PC-3 (cell line): ENCODE results near the gene FOSL1. TPM values are rescaled to one million over a fixed set of nuclear protein-coding genes. Genes with fewer than 3 reads are reported as not detected.

Experiments used
- ATAC-seq: fragments of 200-7000 bp; cut with Tn5 transposase; 2 replicates; pipeline ENCODE4 v1.9.1; 2020; ENCODE audit warnings: mild to moderate bottlenecking, moderate library complexity
- BruUV-seq: library from RNA; stranded (reverse); fragments of 400-500 nt; replicated peaks from 2 replicates; lab custom pipeline; 2021; lab: Mats Ljungman, UMichigan
- CTCF ChIA-PET: fragments of 300-600 bp; sonication (Branson Sonifier 250); formaldehyde crosslinking; loops from one replicate; lab custom pipeline; 2022; ENCODE audit warnings: antibody characterized with exemption; lab: Charles Lee
- POLR2A ChIA-PET: fragments of 300-600 bp; sonication (Branson Sonifier 250); formaldehyde crosslinking; loops from one replicate; lab custom pipeline; 2022; ENCODE audit warnings: antibody characterized with exemption; ENCODE audit not compliant: unreplicated experiment; lab: Charles Lee
- DNase-seq: peaks from one replicate; pipeline ENCODE4 v3.0.0-alpha.2; 2015
- H2AFZ ChIP-seq: fragments of 300-600 bp; sonication (generic); 2 replicates; pipeline ENCODE4 v1.6.0; 2016; ENCODE audit warnings: antibody characterized with exemption, low read length
- H3F3A ChIP-seq: fragments of 300-600 bp; sonication (generic); one replicate; pipeline ENCODE4 v1.6.0; 2017; ENCODE audit warnings: antibody characterized with exemption, low read length, control low read depth, mild to moderate bottlenecking; ENCODE audit not compliant: unreplicated experiment
- H3K27ac ChIP-seq: fragments of 300-600 bp; sonication (generic); 2 replicates; pipeline ENCODE4 v1.5.1; 2016; ENCODE audit warnings: mild to moderate bottlenecking, low read length
- H3K27me3 ChIP-seq: fragments of 300-600 bp; sonication (generic); 2 replicates; pipeline ENCODE4 v1.6.1; 2016; ENCODE audit warnings: low read length, mixed read lengths
- H3K36me3 ChIP-seq: fragments of 300-600 bp; sonication (generic); 2 replicates; pipeline ENCODE4 v1.6.1; 2016; ENCODE audit warnings: low read depth, mixed run types, low read length, mixed read lengths
- H3K4me1 ChIP-seq: fragments of 300-600 bp; sonication (generic); 2 replicates; pipeline ENCODE4 v1.5.1; 2016; ENCODE audit warnings: low read length; ENCODE audit not compliant: insufficient read depth
- H3K4me2 ChIP-seq: fragments of 300-600 bp; sonication (generic); 2 replicates; pipeline ENCODE4 v1.6.0; 2016; ENCODE audit warnings: low read length
- H3K4me3 ChIP-seq: fragments of 300-600 bp; sonication (generic); 2 replicates; pipeline ENCODE4 v1.5.1; 2016; ENCODE audit warnings: mild to moderate bottlenecking, low read length, mixed read lengths
- H3K79me2 ChIP-seq: fragments of 300-600 bp; sonication (generic); 2 replicates; pipeline ENCODE4 v1.6.1; 2017; ENCODE audit warnings: low read length, mixed read lengths
- H3K9ac ChIP-seq: fragments of 300-600 bp; sonication (generic); 2 replicates; pipeline ENCODE4 v1.6.0; 2016; ENCODE audit warnings: mild to moderate bottlenecking, low read length
- H3K9me2 ChIP-seq: fragments of 300-600 bp; sonication (generic); replicated peaks from 2 replicates; pipeline ENCODE4 v1.6.1; 2016; ENCODE audit warnings: mixed run types, low read length, mixed read lengths
- H3K9me3 ChIP-seq: fragments of 300-600 bp; sonication (generic); 2 replicates; pipeline ENCODE4 v1.6.1; 2016; ENCODE audit warnings: low read length, mixed read lengths
- H4K20me1 ChIP-seq: fragments of 300-600 bp; sonication (generic); 2 replicates; pipeline ENCODE4 v1.6.1; 2016; ENCODE audit warnings: low read length, mixed read lengths
- EZH2 ChIP-seq: fragments of 300-600 bp; sonication (generic); IDR thresholded peaks from one replicate; pipeline ENCODE4 v1.6.1; 2017; ENCODE audit warnings: antibody characterized with exemption, mild to moderate bottlenecking, low read length; ENCODE audit not compliant: unreplicated experiment
- EZH2phosphoT487 ChIP-seq: fragments of 300-600 bp; sonication (generic); IDR thresholded peaks from 2 replicates; pipeline ENCODE4 v1.6.1; 2018; ENCODE audit warnings: mild to moderate bottlenecking, antibody characterized with exemption, low read length, borderline replicate concordance
- intact Hi-C: fragments of 100-400 bp; cut with micrococcal nuclease; formaldehyde crosslinking; loops from 2 replicates; pipeline ENCODE4 v1.9.0; 2023
- total RNA-seq: library from RNA; depleted of rRNA; stranded (reverse); fragments of >200 nt; gene quantifications from 2 replicates; pipeline ENCODE4 v1.2.3, GENCODE V29; 2014
- TF ChIP-seq, protein P1 (sequence below): fragments of 300-600 bp; sonication (generic); conservative IDR thresholded peaks from 2 replicates; pipeline ENCODE4 v1.5.1; 2017; ENCODE audit warnings: antibody characterized with exemption, low read depth, mild to moderate bottlenecking, low read length

The FOSL1 gene
- total RNA-seq, 1 experiment from 2014 or later, result 656 TPM

DNA sequence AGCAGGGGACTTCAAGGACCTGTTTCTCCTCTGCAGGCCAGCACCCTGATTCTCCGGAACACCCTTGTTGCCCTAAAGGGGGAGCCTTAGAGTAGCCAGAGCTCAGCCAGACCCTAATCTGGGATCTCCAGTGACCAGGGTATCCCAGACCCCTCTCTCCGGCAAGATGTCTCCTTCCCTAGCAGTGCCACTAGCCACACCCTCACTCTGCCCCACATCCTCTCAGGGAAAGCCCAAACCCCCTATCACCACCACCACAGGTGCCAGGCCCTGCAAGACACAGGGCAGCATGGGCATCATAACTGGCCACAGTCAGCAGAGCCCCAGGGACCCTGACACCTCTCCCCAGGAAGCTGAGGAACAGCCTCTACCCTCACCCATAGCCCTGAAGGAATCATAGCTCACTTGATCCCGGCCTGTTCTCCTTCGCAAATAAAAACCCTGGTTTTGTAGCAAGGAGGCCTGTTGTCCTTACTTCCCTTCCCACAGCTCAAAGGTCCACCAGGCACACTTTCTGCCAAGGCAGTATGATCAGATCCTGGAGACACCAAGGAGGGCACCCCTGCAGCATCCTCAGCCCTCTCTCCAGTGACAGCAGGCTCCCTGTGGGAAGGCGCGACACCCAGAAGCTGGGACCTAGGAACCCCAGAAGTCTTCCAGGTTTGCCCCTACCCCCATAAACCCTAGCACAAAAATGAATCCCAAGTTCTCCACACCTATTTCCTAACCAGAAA is 46.8 kb downstream of the FOSL1 start:
- no peak overlapping the region for H3K4me3 ChIP-seq
- no peak for ATAC-seq
- H3K9ac ChIP-seq, result no peak overlapping the region
- no peaks in the 10 kb centered on the region for H3K9me3 ChIP-seq
- H3K27me3 ChIP-seq, result no peaks in the 10 kb centered on the region
- peaks cover 42% of the 10 kb centered on the region for H3K79me2 ChIP-seq
- TF ChIP-seq EZH2, result no peak
- no peak for TF ChIP-seq EZH2phosphoT487
- TF ChIP-seq, protein P1, sequence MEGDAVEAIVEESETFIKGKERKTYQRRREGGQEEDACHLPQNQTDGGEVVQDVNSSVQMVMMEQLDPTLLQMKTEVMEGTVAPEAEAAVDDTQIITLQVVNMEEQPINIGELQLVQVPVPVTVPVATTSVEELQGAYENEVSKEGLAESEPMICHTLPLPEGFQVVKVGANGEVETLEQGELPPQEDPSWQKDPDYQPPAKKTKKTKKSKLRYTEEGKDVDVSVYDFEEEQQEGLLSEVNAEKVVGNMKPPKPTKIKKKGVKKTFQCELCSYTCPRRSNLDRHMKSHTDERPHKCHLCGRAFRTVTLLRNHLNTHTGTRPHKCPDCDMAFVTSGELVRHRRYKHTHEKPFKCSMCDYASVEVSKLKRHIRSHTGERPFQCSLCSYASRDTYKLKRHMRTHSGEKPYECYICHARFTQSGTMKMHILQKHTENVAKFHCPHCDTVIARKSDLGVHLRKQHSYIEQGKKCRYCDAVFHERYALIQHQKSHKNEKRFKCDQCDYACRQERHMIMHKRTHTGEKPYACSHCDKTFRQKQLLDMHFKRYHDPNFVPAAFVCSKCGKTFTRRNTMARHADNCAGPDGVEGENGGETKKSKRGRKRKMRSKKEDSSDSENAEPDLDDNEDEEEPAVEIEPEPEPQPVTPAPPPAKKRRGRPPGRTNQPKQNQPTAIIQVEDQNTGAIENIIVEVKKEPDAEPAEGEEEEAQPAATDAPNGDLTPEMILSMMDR, result peak; percentile 48
- peaks cover 24% of the 10 kb centered on the region for H3K4me1 ChIP-seq
- intact Hi-C loops, result no loop called here
- peaks cover 49% of the 10 kb centered on the region for H4K20me1 ChIP-seq
- CTCF ChIA-PET, result no interaction called here
- H3F3A ChIP-seq, result peaks cover under 1% of the 10 kb centered on the region
- no TSS peak for BruUV-seq
- H3K9me2 ChIP-seq, result no peaks in the 10 kb centered on the region
- no peak overlapping the region for H3K4me2 ChIP-seq
- H2AFZ ChIP-seq, result no peak overlapping the region
- no peak for DNase-seq
- peaks cover 56% of the 10 kb centered on the region for H3K36me3 ChIP-seq
- no peak overlapping the region for H3K27ac ChIP-seq
- POLR2A ChIA-PET, result no interaction called here

DNA sequence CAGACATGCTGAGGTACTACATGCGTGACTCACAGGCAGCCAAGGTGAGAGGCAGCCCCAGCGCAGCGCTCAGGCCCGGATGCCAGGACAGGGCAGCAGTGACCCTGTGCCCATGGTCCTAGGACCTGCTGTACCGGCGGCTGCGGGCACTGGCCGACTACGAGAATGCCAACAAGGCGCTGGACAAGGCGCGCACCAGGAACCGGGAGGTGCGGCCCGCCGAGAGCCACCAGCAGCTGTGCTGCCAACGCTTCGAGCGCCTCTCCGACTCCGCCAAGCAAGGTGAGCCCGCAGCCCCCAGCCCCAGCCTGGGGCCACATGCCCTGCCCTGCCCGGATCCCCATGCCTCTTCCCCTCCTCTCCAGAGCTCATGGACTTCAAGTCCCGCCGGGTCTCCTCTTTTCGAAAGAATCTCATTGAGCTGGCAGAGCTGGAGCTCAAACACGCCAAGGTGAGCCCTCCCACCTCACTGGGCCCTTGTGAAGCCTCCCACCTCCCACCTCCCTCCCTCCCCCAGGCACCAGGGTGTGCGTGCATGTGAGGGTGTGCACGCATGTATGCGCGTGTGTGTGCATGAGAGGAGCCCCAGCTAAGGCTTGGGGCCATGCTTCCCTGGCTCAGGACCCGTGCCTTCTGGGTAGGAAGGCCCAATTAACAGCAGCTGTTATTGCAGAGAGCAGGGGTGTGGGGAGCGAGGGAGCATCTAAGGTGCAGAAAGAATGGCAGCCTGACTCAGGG is 47.5 kb downstream of the FOSL1 start:
- Histone ChIP-seq H3K36me3 (peaks cover 56% of the 10 kb centered on the region), H3K79me2 (peaks cover 39% of the 10 kb centered on the region), H2AFZ (no peak overlapping the region), H3K9me2 (no peaks in the 10 kb centered on the region), H3F3A (no peaks in the 10 kb centered on the region), H3K27me3 (no peaks in the 10 kb centered on the region), H3K4me1 (peaks cover 24% of the 10 kb centered on the region), H3K4me2 (no peak overlapping the region), H3K9me3 (no peaks in the 10 kb centered on the region), H3K27ac (no peak overlapping the region), H3K9ac (no peak overlapping the region), H3K4me3 (no peak overlapping the region), H4K20me1 (peaks cover 49% of the 10 kb centered on the region)
- intact Hi-C loops, result no loop called here
- no peak for ATAC-seq
- TF ChIP-seq, protein P1, result no peak
- TF ChIP-seq EZH2 (no peak), EZH2phosphoT487 (no peak)
- BruUV-seq, result no TSS peak
- ChIA-PET POLR2A (no interaction called here), CTCF (no interaction called here)
- no peak for DNase-seq
